H1 (cell line): ENCODE results near the gene CTSC. TPM values are rescaled to one million over a fixed set of nuclear protein-coding genes. Genes with fewer than 3 reads are reported as not detected.

Experiments used
- CTCF ChIA-PET: fragments of 300-600 bp; sonication (Branson Sonifier 250); formaldehyde crosslinking; loops from one replicate; lab custom pipeline; 2021; ENCODE audit not compliant: partially characterized antibody; lab: Charles Lee
- POLR2A ChIA-PET: fragments of 300-600 bp; sonication (Branson Sonifier 250); formaldehyde crosslinking; loops from one replicate; lab custom pipeline; 2021; ENCODE audit warnings: inconsistent platforms; ENCODE audit not compliant: partially characterized antibody; lab: Charles Lee
- DNase-seq, 2 experiments: peaks; one replicate each; pipeline versions ENCODE4 v3.0.0 to v3.0.0-alpha.2; 2010 to 2022; ENCODE audit warnings: low spot score in 2 of 2, low read depth in 1 of 2, mixed read lengths in 1 of 2
- FAIRE-seq: peaks from 2 replicates; lab custom pipeline; 2011; peaks lifted over from hg19 to GRCh38; lab: Jason Lieb, UNC
- H2AFZ ChIP-seq: 2 replicates; pipeline ENCODE4 v1.8.1; 2012; ENCODE audit warnings: low read length, inconsistent platforms
- H2AK5ac ChIP-seq: 2 replicates; pipeline ENCODE4 v1.6.1; 2013; ENCODE audit warnings: low read depth, low read length
- H2BK120ac ChIP-seq: replicated peaks from 2 replicates; pipeline ENCODE3; 2013; ENCODE audit warnings: low read depth, low read length, inconsistent platforms
- H2BK12ac ChIP-seq: 2 replicates; pipeline ENCODE4 v1.6.1; 2013; ENCODE audit warnings: low read depth, low read length
- H2BK15ac ChIP-seq: 2 replicates; pipeline ENCODE4 v1.6.1; 2013; ENCODE audit warnings: low read length
- H2BK20ac ChIP-seq: 2 replicates; pipeline ENCODE4 v1.6.1; 2013; ENCODE audit warnings: low read length
- H2BK5ac ChIP-seq: 2 replicates; pipeline ENCODE4 v1.6.1; 2013; ENCODE audit warnings: low read depth, low read length
- H3K14ac ChIP-seq: 2 replicates; pipeline ENCODE4 v1.6.1; 2013; ENCODE audit warnings: inconsistent platforms; ENCODE audit not compliant: insufficient read length
- H3K18ac ChIP-seq: 2 replicates; pipeline ENCODE4 v1.6.1; 2013; ENCODE audit warnings: low read length; ENCODE audit errors: extremely low read depth
- H3K23ac ChIP-seq: 2 replicates; pipeline ENCODE4 v1.6.1; 2013; ENCODE audit warnings: inconsistent platforms; ENCODE audit not compliant: insufficient read length
- H3K23me2 ChIP-seq: 2 replicates; pipeline ENCODE4 v1.6.1; 2013; ENCODE audit warnings: low read depth, low read length
- H3K27ac ChIP-seq: 2 replicates; pipeline ENCODE4 v1.6.1; 2011; ENCODE audit warnings: low read depth, low read length, inconsistent platforms
- H3K27me3 ChIP-seq, 4 experiments: replicated peaks in 1 of 4; 1 replicate in 1 of 4; 2 replicates in 3 of 4; pipeline versions ENCODE4 v1.6.1 to v1.8.1; 2011 to 2013; ENCODE audit warnings: low read length in 3 of 4, mild to moderate bottlenecking in 3 of 4, inconsistent platforms in 2 of 4, mixed read lengths in 2 of 4, moderate library complexity in 1 of 4; ENCODE audit not compliant: control insufficient read depth in 3 of 4, insufficient read depth in 3 of 4; ENCODE audit errors: extremely low read depth in 1 of 4
- H3K36me3 ChIP-seq, 4 experiments: 2 replicates each; pipeline versions ENCODE4 v1.6.1 to v1.8.1; 2011 to 2013; ENCODE audit warnings: mild to moderate bottlenecking in 4 of 4, low read length in 3 of 4, moderate library complexity in 2 of 4, control low read depth in 1 of 4, inconsistent platforms in 1 of 4; ENCODE audit not compliant: insufficient read depth in 4 of 4, control insufficient read depth in 2 of 4
- H3K4ac ChIP-seq: replicated peaks from 2 replicates; pipeline ENCODE3; 2013; ENCODE audit warnings: low read length, low read depth, mixed read lengths, inconsistent platforms; ENCODE audit not compliant: insufficient read length
- H3K4me1 ChIP-seq, 4 experiments: replicated peaks in 1 of 4; 1 replicate in 1 of 4; 2 replicates in 3 of 4; pipeline versions ENCODE4 v1.6.1 to v1.8.1; 2011 to 2013; ENCODE audit warnings: low read length in 3 of 4, inconsistent platforms in 2 of 4, mixed read lengths in 1 of 4; ENCODE audit not compliant: insufficient read depth in 4 of 4, control insufficient read depth in 3 of 4
- H3K4me2 ChIP-seq, 2 experiments: 2 replicates each; pipeline versions ENCODE4 v1.6.1 to v1.8.1; 2011 to 2013; ENCODE audit warnings: low read depth in 2 of 2, low read length in 2 of 2, control low read depth in 1 of 2, inconsistent platforms in 1 of 2, mild to moderate bottlenecking in 1 of 2; ENCODE audit not compliant: insufficient read depth in 1 of 2
- H3K4me3 ChIP-seq, 4 experiments: fragments of 200-600, 300-600 bp in 1 of 4; sonication (generic), shearing (Covaris generic), sonication (Bioruptor Twin) in 1 of 4; 2 replicates each; pipeline versions ENCODE4 v1.5.1 to v1.8.1; 2011 to 2016; ENCODE audit warnings: low read length in 4 of 4, low read depth in 3 of 4, control low read depth in 2 of 4, inconsistent platforms in 2 of 4, mild to moderate bottlenecking in 2 of 4, mixed read lengths in 1 of 4, moderate library complexity in 1 of 4; ENCODE audit not compliant: insufficient read depth in 2 of 4; ENCODE audit errors: extremely low read depth in 1 of 4
- H3K56ac ChIP-seq: replicated peaks from 2 replicates; pipeline ENCODE3; 2013; ENCODE audit warnings: low read depth, mild to moderate bottlenecking, mixed read lengths, low read length, inconsistent platforms; ENCODE audit not compliant: insufficient read length
- H3K79me1 ChIP-seq: 2 replicates; pipeline ENCODE4 v1.6.1; 2013; ENCODE audit warnings: low read depth, low read length, control low read depth
- H3K79me2 ChIP-seq, 2 experiments: 2 replicates each; pipeline versions ENCODE4 v1.6.1 to v1.8.1; 2012 to 2013; ENCODE audit warnings: low read length in 2 of 2, mild to moderate bottlenecking in 2 of 2, inconsistent platforms in 1 of 2; ENCODE audit not compliant: insufficient read depth in 2 of 2, control insufficient read depth in 1 of 2
- H3K9ac ChIP-seq, 4 experiments: replicated peaks in 1 of 4; 1 replicate in 1 of 4; 2 replicates in 3 of 4; pipeline versions ENCODE4 v1.6.1 to v1.8.1; 2011 to 2013; ENCODE audit warnings: low read depth in 3 of 4, low read length in 3 of 4, control low read depth in 2 of 4, mild to moderate bottlenecking in 2 of 4, moderate library complexity in 2 of 4, inconsistent platforms in 1 of 4; ENCODE audit errors: extremely low read depth in 1 of 4
- H3K9me3 ChIP-seq, 2 experiments: 2 replicates each; pipeline versions ENCODE4 v1.6.1 to v1.8.1; 2012 to 2013; ENCODE audit warnings: mild to moderate bottlenecking in 2 of 2, moderate library complexity in 2 of 2, control low read depth in 1 of 2, inconsistent platforms in 1 of 2, low read depth in 1 of 2, low read length in 1 of 2, mixed read lengths in 1 of 2; ENCODE audit not compliant: insufficient read depth in 2 of 2
- H4K20me1 ChIP-seq, 2 experiments: replicated peaks in 1 of 2; 2 replicates each; pipeline versions ENCODE3 to v1.8.1; 2011 to 2013; ENCODE audit warnings: inconsistent platforms in 2 of 2, low read length in 2 of 2, mild to moderate bottlenecking in 1 of 2; ENCODE audit not compliant: insufficient read depth in 2 of 2, control insufficient read depth in 1 of 2
- H4K5ac ChIP-seq: 2 replicates; pipeline ENCODE4 v1.6.1; 2013; ENCODE audit warnings: low read length, low read depth, mixed read lengths, inconsistent platforms; ENCODE audit not compliant: insufficient read length
- H4K8ac ChIP-seq: 2 replicates; pipeline ENCODE4 v1.8.0; 2013; ENCODE audit warnings: mild to moderate bottlenecking, moderate library complexity, low read length, inconsistent platforms; ENCODE audit not compliant: insufficient read depth; ENCODE audit errors: extremely low read depth
- H4K91ac ChIP-seq: replicated peaks from 2 replicates; pipeline ENCODE3; 2013; ENCODE audit warnings: low read length, mixed read lengths, inconsistent platforms; ENCODE audit not compliant: insufficient read length
- BCL11A ChIP-seq, 2 experiments: IDR thresholded peaks; one replicate each; pipeline ENCODE4 v1.6.1; 2011; ENCODE audit warnings: low read depth in 2 of 2, low read length in 2 of 2, mild to moderate bottlenecking in 2 of 2
- JUN ChIP-seq: IDR thresholded peaks from 2 replicates; pipeline ENCODE4 v1.6.1; 2011; ENCODE audit warnings: low read depth, mild to moderate bottlenecking, improper control_type of control experiment, low read length
- WGBS, 2 experiments: shearing (Covaris generic) in 1 of 2; methylation state at CpG; one replicate each; pipeline versions ENCODE4 v1.1.6 to v1.1.7; 2013 to 2015; ENCODE audit warnings: low lambda C conversion rate in 2 of 2, mixed read lengths in 2 of 2, inconsistent platforms in 1 of 2, low coverage in 1 of 2, missing lambda C conversion rate in 1 of 2; ENCODE audit not compliant: insufficient replicate concordance in 2 of 2, insufficient coverage in 1 of 2, insufficient read length in 1 of 2; ENCODE audit errors: extremely low coverage in 1 of 2, missing lambda C conversion rate in 1 of 2; 5-methylcytosine and 5-hydroxymethylcytosine counted together
- polyA plus RNA-seq, 7 experiments: library from polyadenylated mRNA; depleted of rRNA in 3 of 7; stranded (reverse) in 5 of 7; unstranded in 2 of 7; fragments of >200 nt in 5 of 7; fragments of 200-250 nt in 2 of 7; gene quantifications; 1 replicate in 5 of 7; 2 replicates in 1 of 7; 4 replicates in 1 of 7; pipeline versions ENCODE4 v1.2.1 to v1.2.3, GENCODE V29; 2011 to 2013; ENCODE audit warnings: missing spikeins in 2 of 7, mixed read lengths in 2 of 7
- total RNA-seq: library from RNA; stranded (reverse); fragmentation: NEBNext Ultra II Directional; extraction: Animal tissue kit (Norgen Biotek cat#: 25700); gene quantifications from 2 replicates; pipeline ENCODE4 v1.2.1, GENCODE V29; 2021

CTSC gene
- total and polyA plus RNA-seq, 2 of the 8 experiments (the other 6 are each of a cell fraction or from before 2014, with no cell fraction given), result 347 to 369 TPM

- FAIRE-seq (no peak), DNase-seq (no peak)
- H4K20me1 ChIP-seq, result no peaks in the 10 kb centered on the region
- no peak overlapping the region for H3K56ac ChIP-seq
- no peaks in the 10 kb centered on the region for H3K36me3 ChIP-seq
- TF ChIP-seq JUN (no peak), BCL11A (IDR thresholded peaks at IDR 0.05; ENCODE audit: low read depth in 2 of 2, low read length in 2 of 2) (no peak)
- H3K4ac ChIP-seq, result no peak overlapping the region
- H3K23ac ChIP-seq, result no peak overlapping the region
- WGBS, 2 experiments, result 88% methylated on average over 4 of the region's 4 CpGs; no CpG with 5 or more reads in 1 of the 2 experiments
- no peaks in the 10 kb centered on the region for H3K9me3 ChIP-seq
- no peak overlapping the region for H4K91ac ChIP-seq
- no peak overlapping the region for H2BK120ac ChIP-seq
- H3K18ac ChIP-seq, result no peak overlapping the region
- H2BK5ac ChIP-seq, result no peak overlapping the region
- no peak overlapping the region for H2AK5ac ChIP-seq
- POLR2A ChIA-PET, result interaction anchor here (1.1 kb wide), 1 partner anchor 20 kb away, joined by 4 read pairs; no protein-coding TSS in a partner anchor
- H4K5ac ChIP-seq, result no peak overlapping the region
- H3K4me2 ChIP-seq, result no peak overlapping the region
- CTCF ChIA-PET, result interaction anchor here (1.3 to 1.6 kb wide), 3 partner anchors 101 to 172 kb away, joined by 3 to 4 read pairs (median 3); no protein-coding TSS in a partner anchor
- H3K27ac ChIP-seq, result no peak overlapping the region
- H2AFZ ChIP-seq, result no peak overlapping the region
- H3K4me3 ChIP-seq, result no peak overlapping the region
- no peak overlapping the region for H2BK12ac ChIP-seq
- no peaks in the 10 kb centered on the region for H3K27me3 ChIP-seq
- no peak overlapping the region for H2BK20ac ChIP-seq
- no peaks in the 10 kb centered on the region for H3K79me1 ChIP-seq
- H3K9ac ChIP-seq, result no peak overlapping the region
- no peaks in the 10 kb centered on the region for H3K79me2 ChIP-seq
- H4K8ac ChIP-seq, result no peak overlapping the region
- H3K14ac ChIP-seq, result no peak overlapping the region
- no peaks in the 10 kb centered on the region for H3K23me2 ChIP-seq
- no peaks in the 10 kb centered on the region for H3K4me1 ChIP-seq
- H2BK15ac ChIP-seq, result no peak overlapping the region
Observed at GRCh38 chr11:88384004-88384668, 46.6 kb upstream of the CTSC start.
